Measurements from ENCODE around the gene TSPAN15.
"Not testable (repeated sequence)": the region's sequence is repeated elsewhere in the genome, so short reads cannot be mapped to it uniquely, and the experiment has no call there.

TSPAN15 gene

DNA sequence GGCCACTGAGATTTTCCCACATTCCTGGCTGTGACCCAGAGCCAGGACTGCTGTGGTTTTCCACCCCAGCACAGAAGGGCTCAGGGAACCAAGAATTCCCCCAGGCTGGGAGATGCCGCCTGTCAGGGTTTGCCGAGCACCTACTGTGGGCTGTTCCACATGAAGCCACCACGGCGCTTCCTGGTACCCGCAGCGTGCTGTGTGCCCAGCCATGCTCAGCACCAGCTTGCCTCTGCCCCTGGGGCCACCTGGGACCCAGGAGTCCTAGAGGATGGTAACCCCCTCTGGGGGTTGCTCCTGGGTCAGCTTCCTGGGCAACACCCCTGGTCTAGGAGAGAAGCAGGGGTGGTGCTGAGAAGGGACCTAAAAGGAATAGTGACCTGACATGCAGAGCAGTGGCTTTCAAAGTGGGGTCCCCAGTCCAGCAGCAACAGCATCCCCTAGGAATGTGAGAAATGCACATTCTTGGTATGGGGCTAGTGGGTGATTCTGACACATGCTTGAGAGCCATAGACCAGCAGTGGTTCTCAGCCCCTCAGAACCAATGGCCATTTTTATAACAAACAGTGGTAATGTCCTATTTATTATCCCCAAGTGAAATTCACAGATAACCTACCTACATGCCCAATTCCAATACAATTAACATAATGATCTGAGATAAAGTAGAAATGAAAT lies 53.4 kb downstream of the TSPAN15 start:
- no peak for DNase-seq

- DNase-seq = no peak
Measured at GRCh38 chr10:69505636-69506318, 54.5 kb downstream of the TSPAN15 start.

DNA sequence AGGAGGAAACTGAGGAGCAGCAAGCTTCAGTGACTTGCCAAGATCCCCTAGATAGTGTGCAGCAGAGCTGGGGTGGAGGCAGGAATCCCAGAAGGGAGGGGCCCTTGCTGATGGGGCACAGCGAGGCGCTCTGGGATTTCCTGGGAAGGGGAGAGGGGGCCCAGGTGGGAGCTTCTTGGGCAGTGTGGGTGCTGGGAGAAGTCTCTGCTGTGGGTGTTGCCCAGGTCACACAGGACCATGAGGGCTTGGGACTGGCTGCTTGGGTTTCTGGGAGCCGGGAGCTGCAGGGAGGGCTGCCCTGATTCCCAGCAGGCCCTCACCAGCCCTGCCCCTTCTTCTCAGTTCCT lies 55.2 kb downstream of the TSPAN15 start:
- DNase-seq = no peak

- DNase-seq = no peak
Measured at GRCh38 chr10:69506834-69507713, 55.8 kb downstream of the TSPAN15 start.

- no peak for DNase-seq
Measured at GRCh38 chr10:69508738-69509340, 57.6 kb downstream of the TSPAN15 start.

GRCh38 chr10:69512901-69513300 lies 61.6 kb downstream of the TSPAN15 start:
- no peak for DNase-seq

GRCh38 chr10:69513617-69514016 lies 62.4 kb downstream of the TSPAN15 start:
- no peak for DNase-seq

- DNase-seq = peak; percentile 82
Measured at GRCh38 chr10:69515699-69516259, 64.5 kb downstream of the TSPAN15 start.

DNA sequence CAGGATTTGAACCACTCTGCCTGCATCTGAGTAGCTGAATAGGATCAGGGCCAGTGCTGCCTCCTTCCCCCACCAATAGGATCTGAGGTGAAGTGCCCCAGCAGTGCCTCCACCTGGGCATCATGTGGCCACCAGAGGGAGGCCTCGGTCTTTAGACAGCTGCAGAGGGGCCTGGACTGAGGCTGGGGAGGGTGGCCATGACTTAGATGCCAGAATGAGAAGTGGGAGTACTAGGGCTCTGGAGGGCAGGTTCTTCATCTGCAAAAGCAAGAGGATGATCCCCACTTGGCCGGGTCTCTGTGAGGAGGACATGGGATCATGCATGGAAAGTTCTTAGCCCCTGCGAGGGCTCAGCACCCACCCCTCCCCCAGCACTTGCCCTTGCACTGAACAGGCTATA lies 65.1 kb downstream of the TSPAN15 start:
- DNase-seq = peak; percentile 40

- DNase-seq = no peak
Measured at GRCh38 chr10:69516796-69517195, 65.5 kb downstream of the TSPAN15 start.

DNA sequence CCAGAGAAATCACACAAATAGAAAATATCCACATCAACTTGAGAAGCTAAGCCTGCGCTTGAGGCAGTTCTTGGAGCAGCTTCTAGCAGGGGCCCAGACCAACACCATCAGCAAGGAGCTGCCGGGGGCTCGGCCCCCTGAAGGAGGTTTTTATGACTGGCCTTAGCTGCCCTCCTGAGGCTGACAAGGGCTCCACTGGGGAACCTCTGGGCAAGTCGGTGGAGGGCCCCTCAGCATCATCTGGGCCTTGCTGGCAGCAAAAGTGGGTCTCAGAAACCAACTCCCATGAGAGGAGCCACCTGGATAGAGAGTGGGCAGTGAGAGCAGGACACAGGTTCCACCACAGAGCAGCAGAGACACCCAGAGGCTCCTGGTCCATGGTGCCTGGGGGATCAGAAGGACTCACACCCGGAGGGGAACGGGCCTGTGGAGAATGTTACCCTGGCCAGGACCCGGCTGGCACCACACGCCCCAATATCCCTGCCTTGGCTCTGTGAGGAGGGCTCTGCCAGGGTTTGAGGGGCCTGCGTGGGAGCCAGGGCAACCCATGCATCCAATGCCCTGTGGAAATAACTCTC lies 66.1 kb downstream of the TSPAN15 start:
- no peak for DNase-seq

DNA sequence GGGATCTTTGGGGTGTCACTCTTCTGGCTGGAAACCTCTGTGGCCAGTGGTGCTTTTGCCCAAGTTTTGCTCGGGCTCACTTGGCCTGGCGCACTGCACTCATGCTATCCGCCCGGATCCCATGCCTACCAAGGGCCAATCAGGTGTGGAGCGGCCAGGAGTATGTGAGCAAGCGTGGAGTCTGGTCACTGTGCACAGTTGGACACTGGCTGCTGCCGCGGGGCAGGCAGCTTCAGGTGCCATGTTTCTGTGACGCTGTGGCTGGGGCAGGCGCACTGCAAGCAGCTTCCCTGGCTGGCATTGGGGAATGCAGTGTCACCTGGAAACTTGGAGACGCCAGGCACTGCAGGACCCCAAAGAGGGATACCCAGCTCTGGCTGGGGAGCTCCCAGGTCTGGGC lies 76.7 kb downstream of the TSPAN15 start:
- DNase-seq = no peak

GRCh38 chr10:69533658-69534057 lies 82.4 kb downstream of the TSPAN15 start:
- DNase-seq = no peak

- not testable (repeated sequence) for DNase-seq
Measured at GRCh38 chr10:69536521-69536920, 85.3 kb downstream of the TSPAN15 start.

- DNase-seq = no peak
Measured at GRCh38 chr10:69537449-69537848, 86.2 kb downstream of the TSPAN15 start.

DNA sequence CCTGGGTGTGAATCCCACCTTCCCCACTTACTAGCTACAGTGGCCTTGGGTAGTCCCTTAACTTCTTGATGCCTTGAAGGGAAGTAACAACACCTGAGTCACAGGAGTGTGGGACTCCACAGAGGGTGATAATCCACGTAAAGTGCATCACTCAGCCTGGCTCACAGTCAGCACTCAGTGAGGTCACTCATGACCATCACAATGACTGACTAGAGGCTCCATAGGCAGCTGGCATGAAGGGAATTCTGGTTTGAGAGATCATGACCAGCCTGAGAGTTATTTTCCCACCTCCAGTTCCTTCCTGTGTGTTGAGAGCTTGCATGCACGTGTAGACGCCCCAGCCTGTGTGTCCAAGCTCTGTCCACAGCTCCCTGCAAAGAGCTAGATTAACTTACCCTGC lies 87.2 kb downstream of the TSPAN15 start:
- DNase-seq = no peak

- no peak for DNase-seq
Measured at GRCh38 chr10:69541463-69541862, 90.2 kb downstream of the TSPAN15 start.

DNA sequence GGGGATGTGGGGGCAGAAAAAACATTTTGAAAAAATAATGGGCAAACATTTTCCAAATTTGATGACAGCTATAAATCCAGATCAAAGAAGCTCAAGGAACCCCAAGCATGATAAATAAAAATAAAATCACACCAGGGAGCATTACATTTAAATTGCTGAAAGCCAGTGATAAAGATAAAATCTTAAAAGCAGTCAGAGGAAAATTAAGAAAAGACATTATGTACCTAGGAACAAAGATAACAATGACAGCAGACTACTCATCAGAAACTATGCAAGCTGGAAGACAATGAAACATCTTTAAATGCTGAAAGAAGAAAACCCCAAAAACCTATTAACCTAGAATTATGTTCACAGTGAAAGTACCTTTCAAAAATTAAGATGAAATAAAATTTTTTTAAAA lies 98.7 kb downstream of the TSPAN15 start:
- DNase-seq = no peak

DNA sequence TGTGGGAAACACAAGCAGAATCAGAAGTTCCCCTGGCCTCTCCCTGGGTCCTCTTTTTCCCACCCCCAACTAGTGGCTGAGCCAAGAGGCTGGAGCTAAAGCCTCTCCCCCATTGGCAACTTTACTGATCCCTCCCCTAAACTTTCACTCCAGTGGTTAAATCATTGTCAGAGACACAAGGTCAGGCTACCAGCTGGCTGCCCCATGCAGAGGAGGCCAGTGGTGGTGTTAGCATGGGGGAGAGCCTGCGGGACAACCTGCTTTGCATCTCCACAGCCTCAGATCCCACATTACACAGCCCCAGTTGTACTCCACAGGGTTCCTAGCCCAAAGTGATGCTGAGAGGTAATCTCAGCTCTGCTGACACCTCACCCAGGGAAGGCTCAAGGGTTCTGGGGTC lies 101.0 kb downstream of the TSPAN15 start:
- DNase-seq = no peak

DNA sequence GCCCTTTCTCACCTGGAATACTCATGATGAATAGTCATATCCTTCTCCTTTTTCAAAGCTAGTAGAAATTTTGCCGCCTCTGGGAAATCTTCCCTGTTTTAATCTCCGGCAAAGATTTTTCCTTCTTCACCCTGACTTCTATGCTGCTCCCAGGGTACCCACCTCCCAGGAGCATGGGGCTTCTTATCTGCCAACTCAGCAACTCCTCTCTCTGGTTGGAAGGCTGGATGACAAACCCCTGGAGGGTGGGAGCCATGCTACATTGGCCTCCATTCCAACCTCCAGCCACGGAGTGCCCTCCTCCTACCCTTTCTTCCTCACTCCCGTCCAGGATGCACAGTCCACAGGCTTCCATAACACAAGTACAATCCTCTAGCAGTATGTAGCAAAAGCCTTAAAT lies 102.1 kb downstream of the TSPAN15 start:
- DNase-seq = no peak

- no peak for DNase-seq
Measured at GRCh38 chr10:69554611-69555010, 103.3 kb downstream of the TSPAN15 start.
